IMR-90 (cell line): ENCODE measurements around the gene MNT. TPM values are rescaled to one million over a fixed set of nuclear protein-coding genes. Genes with fewer than 3 reads are reported as not detected.

Experiments
- ATAC-seq: fragments of 200-7000 bp; cut with Tn5 transposase; 2 replicates; pipeline ENCODE4 v1.9.1; 2020; ENCODE audit warnings: low read depth, mild to moderate bottlenecking, moderate library complexity
- BruUV-seq: library from RNA; stranded (reverse); fragments of 400-500 nt; replicated peaks from 2 replicates; lab custom pipeline; 2021; lab: Mats Ljungman, UMichigan
- CTCF ChIA-PET: fragments of 300-600 bp; formaldehyde crosslinking; extraction: SDS; loops from one replicate; lab custom pipeline; 2021; ENCODE audit warnings: antibody characterized with exemption; lab: Yijun Ruan, JAX
- POLR2A ChIA-PET: fragments of 300-600 bp; sonication (Branson Sonifier 250); formaldehyde crosslinking; loops from one replicate; lab custom pipeline; 2022; ENCODE audit warnings: antibody characterized with exemption; ENCODE audit not compliant: unreplicated experiment; lab: Charles Lee
- DNase-seq: peaks from one replicate; pipeline ENCODE4 v3.0.0; 2013
- H2AFZ ChIP-seq: replicated peaks from 2 replicates; pipeline ENCODE3; 2013; ENCODE audit warnings: low read length, mild to moderate bottlenecking; ENCODE audit not compliant: poor library complexity
- H2AK5ac ChIP-seq: 2 replicates; pipeline ENCODE4 v1.6.1; 2013; ENCODE audit warnings: low read depth, low read length, inconsistent platforms
- H2AK9ac ChIP-seq: replicated peaks from 2 replicates; pipeline ENCODE3; 2013; ENCODE audit warnings: mild to moderate bottlenecking, low read depth, low read length, moderate library complexity; ENCODE audit not compliant: poor library complexity
- H2BK120ac ChIP-seq: 2 replicates; pipeline ENCODE4 v1.6.1; 2013; ENCODE audit warnings: low read depth, low read length, inconsistent platforms
- H2BK15ac ChIP-seq: 3 replicates; pipeline ENCODE4 v1.6.1; 2013; ENCODE audit warnings: low read depth, low read length, inconsistent platforms
- H2BK20ac ChIP-seq: 2 replicates; pipeline ENCODE4 v1.6.1; 2013; ENCODE audit warnings: low read depth, mild to moderate bottlenecking, inconsistent platforms, low read length, moderate library complexity
- H2BK5ac ChIP-seq: 2 replicates; pipeline ENCODE4 v1.6.1; 2013; ENCODE audit warnings: mild to moderate bottlenecking, low read depth, low read length, inconsistent platforms; ENCODE audit not compliant: poor library complexity, severe bottlenecking
- H3K14ac ChIP-seq: replicated peaks from 2 replicates; pipeline ENCODE4 v1.6.1; 2013; ENCODE audit warnings: low read depth, low read length, inconsistent platforms
- H3K18ac ChIP-seq: 2 replicates; pipeline ENCODE4 v1.6.1; 2013; ENCODE audit warnings: low read depth, low read length, control low read depth
- H3K23ac ChIP-seq: 2 replicates; pipeline ENCODE4 v1.6.1; 2013; ENCODE audit warnings: low read depth, low read length, inconsistent platforms
- H3K27ac ChIP-seq: 2 replicates; pipeline ENCODE4 v1.5.1; 2013; ENCODE audit warnings: mild to moderate bottlenecking, control low read depth, low read length; ENCODE audit not compliant: insufficient read depth
- H3K27me3 ChIP-seq: 2 replicates; pipeline ENCODE4 v1.6.1; 2013; ENCODE audit warnings: low read length; ENCODE audit not compliant: control insufficient read depth, insufficient read depth
- H3K36me3 ChIP-seq: 2 replicates; pipeline ENCODE4 v1.6.1; 2013; ENCODE audit warnings: low read length, mixed read lengths; ENCODE audit not compliant: control insufficient read depth, insufficient read depth
- H3K4ac ChIP-seq: 2 replicates; pipeline ENCODE4 v1.6.1; 2013; ENCODE audit warnings: low read depth, low read length, inconsistent platforms
- H3K4me1 ChIP-seq: 2 replicates; pipeline ENCODE4 v1.6.1; 2013; ENCODE audit warnings: low read length, mixed read lengths; ENCODE audit not compliant: control insufficient read depth, insufficient read depth
- H3K4me2 ChIP-seq: 2 replicates; pipeline ENCODE4 v1.6.1; 2013; ENCODE audit warnings: low read depth, mild to moderate bottlenecking, control low read depth, low read length, moderate library complexity
- H3K4me3 ChIP-seq: 2 replicates; pipeline ENCODE4 v1.5.1; 2013; ENCODE audit warnings: low read depth, mild to moderate bottlenecking, control low read depth, low read length, moderate library complexity; ENCODE audit not compliant: insufficient read depth
- H3K56ac ChIP-seq: 2 replicates; pipeline ENCODE4 v1.6.1; 2013; ENCODE audit warnings: low read length, inconsistent platforms; ENCODE audit not compliant: insufficient read depth; ENCODE audit errors: extremely low read depth
- H3K79me1 ChIP-seq, 2 experiments: 2 replicates each; pipeline ENCODE4 v1.6.1; 2013; ENCODE audit warnings: low read length in 2 of 2, inconsistent platforms in 1 of 2, low read depth in 1 of 2
- H3K9ac ChIP-seq: 2 replicates; pipeline ENCODE4 v1.6.1; 2013; ENCODE audit warnings: low read depth, low read length, control low read depth
- H3K9me1 ChIP-seq: 2 replicates; pipeline ENCODE4 v1.6.1; 2013; ENCODE audit warnings: low read length, inconsistent platforms; ENCODE audit not compliant: insufficient read depth
- H3K9me3 ChIP-seq: 2 replicates; pipeline ENCODE4 v1.6.1; 2013; ENCODE audit warnings: low read length; ENCODE audit not compliant: control insufficient read depth, insufficient read depth
- H4K20me1 ChIP-seq: 2 replicates; pipeline ENCODE4 v1.6.1; 2013; ENCODE audit warnings: low read length, inconsistent platforms; ENCODE audit not compliant: insufficient read depth
- H4K5ac ChIP-seq: 2 replicates; pipeline ENCODE4 v1.6.1; 2013; ENCODE audit warnings: mild to moderate bottlenecking, low read depth, low read length, control low read depth
- H4K8ac ChIP-seq, 2 experiments: 2 replicates each; pipeline ENCODE4 v1.6.1; 2013; ENCODE audit warnings: low read depth in 2 of 2, low read length in 2 of 2, control low read depth in 1 of 2, inconsistent platforms in 1 of 2
- H4K91ac ChIP-seq: 2 replicates; pipeline ENCODE4 v1.6.1; 2013; ENCODE audit warnings: low read depth, low read length, inconsistent platforms; ENCODE audit not compliant: insufficient read depth
- MAZ ChIP-seq: IDR thresholded peaks from 2 replicates; pipeline ENCODE4 v1.6.1; 2012; ENCODE audit warnings: low read depth, mild to moderate bottlenecking, low read length, improper control_type of control experiment, moderate library complexity, borderline replicate concordance
- POLR2A ChIP-seq: IDR thresholded peaks from 2 replicates; pipeline ENCODE4 v1.6.1; 2012; ENCODE audit warnings: mild to moderate bottlenecking, low read depth, low read length
- WGBS, 2 experiments: methylation state at CpG; one replicate each; pipeline versions ENCODE4 v1.1.5 to v1.1.7; 2013; ENCODE audit warnings: missing lambda C conversion rate in 2 of 2; ENCODE audit not compliant: insufficient read length in 1 of 2; ENCODE audit errors: extremely low coverage in 2 of 2; 5-methylcytosine and 5-hydroxymethylcytosine counted together
- dilution Hi-C: fragments of 300-500 bp; cut with HindIII; formaldehyde crosslinking; loops from one replicate; pipeline ENCODE4 v1.14.3; 2018; ENCODE audit warnings: low sequenced_read_pairs; ENCODE audit not compliant: unreplicated experiment
- in situ Hi-C: fragments of 300-500 bp; cut with MboI; formaldehyde crosslinking; loops from 3 replicates; pipeline ENCODE4 v1.14.3; 2019; ENCODE audit warnings: low sequenced_read_pairs, inconsistent platforms, mixed read lengths
- intact Hi-C: fragments of 100-400 bp; cut with micrococcal nuclease; formaldehyde crosslinking; loops from 2 replicates; pipeline ENCODE4 v1.10.0; 2022
- polyA plus RNA-seq, 3 experiments: library from polyadenylated mRNA; depleted of rRNA; stranded (reverse); fragments of >200 nt; gene quantifications; 2 replicates each; pipeline ENCODE4 v1.2.3, GENCODE V29; 2012; ENCODE audit warnings: low replicate concordance in 1 of 3
- total RNA-seq: library from RNA; depleted of rRNA; stranded (reverse); fragments of >200 nt; gene quantifications from 2 replicates; pipeline ENCODE4 v1.2.3, GENCODE V29; 2012

MNT gene
- total and polyA plus RNA-seq, 2 of the 4 experiments (the other 2 are of a cell fraction): 1.4 to 8.3 TPM

- H3K9me3 ChIP-seq: no peaks in the 10 kb centered on the region
- peak overlapping the region; percentile 91 for H3K4me2 ChIP-seq
- in situ Hi-C loops (no loop called here), dilution Hi-C loops (no loop called here), intact Hi-C loops (no loop called here)
- H2BK5ac ChIP-seq: peak overlapping the region; percentile 81
- peak overlapping the region; percentile 22; the same call in 1 of the 2 replicates for H3K18ac ChIP-seq
- no TSS peak for BruUV-seq
- no peak overlapping the region for H3K56ac ChIP-seq
- TF ChIP-seq POLR2A (peak; percentile 57), MAZ (no peak)
- peak overlapping the region; percentile 93 for H2AK9ac ChIP-seq
- ChIA-PET POLR2A (interaction anchor here (0.5 to 0.7 kb wide), 3 partner anchors 9 to 180 kb away, joined by 3 to 15 read pairs (median 4); no protein-coding TSS in a partner anchor), CTCF (interaction anchor here (1.9 kb wide), 1 partner anchor 22 kb away, joined by 6 read pairs; no protein-coding TSS in a partner anchor)
- H2AK5ac ChIP-seq: peak overlapping the region; percentile 98
- peak overlapping the region; percentile 71 for H4K91ac ChIP-seq
- ATAC-seq: no peak
- H3K27me3 ChIP-seq: no peaks in the 10 kb centered on the region
- H2BK15ac ChIP-seq: no peak overlapping the region
- peak overlapping the region; percentile 18; the same call in 1 of the 2 replicates for H4K5ac ChIP-seq
- 17% methylated on average over 13 of the region's 53 CpGs; no CpG with 5 or more reads in 1 of the 2 experiments for WGBS, 2 experiments
- H3K4me3 ChIP-seq: peak overlapping the region; percentile 24; the same call in 1 of the 2 replicates
- H2BK20ac ChIP-seq: no peak overlapping the region; the same call in 1 of the 2 replicates
- peak overlapping the region; percentile 48 to 87; a peak in 2 of 4 replicates for H4K8ac ChIP-seq
- H3K4ac ChIP-seq: peak overlapping the region; percentile 86
- peaks cover 43% of the 10 kb centered on the region for H4K20me1 ChIP-seq
- H2BK120ac ChIP-seq: peak overlapping the region; percentile 72
- H3K79me1 ChIP-seq: peaks cover 25 to 77% of the 10 kb centered on the region in 2 experiments
- H2AFZ ChIP-seq: peak overlapping the region; percentile 89
- peak overlapping the region; percentile 85 for H3K14ac ChIP-seq
- peak overlapping the region; percentile 70 for H3K9ac ChIP-seq
- 0 out of 2 replicates have a peak overlapping the region, but pooled peaks have one; percentile 49 for H3K23ac ChIP-seq
- H3K27ac ChIP-seq: peak overlapping the region; percentile 90
- H3K36me3 ChIP-seq: peaks cover 2% of the 10 kb centered on the region; the same call in 1 of the 2 replicates
- H3K9me1 ChIP-seq: peaks cover 20% of the 10 kb centered on the region
- no peak for DNase-seq
- peaks cover 42% of the 10 kb centered on the region for H3K4me1 ChIP-seq
Observed at GRCh38 chr17:2393954-2394749, 6.7 kb downstream of the MNT start.
